NK-92 (cell line): ENCODE results near the gene MAMDC2.
A peak's percentile ranks its signal among the peaks of the same experiment; 100 is the strongest.

Experiments used
- DNase-seq: peaks from one replicate; lab custom pipeline; 2025; ENCODE audit not compliant: unreplicated experiment; lab: John Stamatoyannopoulos, UW

The MAMDC2 gene

DNA sequence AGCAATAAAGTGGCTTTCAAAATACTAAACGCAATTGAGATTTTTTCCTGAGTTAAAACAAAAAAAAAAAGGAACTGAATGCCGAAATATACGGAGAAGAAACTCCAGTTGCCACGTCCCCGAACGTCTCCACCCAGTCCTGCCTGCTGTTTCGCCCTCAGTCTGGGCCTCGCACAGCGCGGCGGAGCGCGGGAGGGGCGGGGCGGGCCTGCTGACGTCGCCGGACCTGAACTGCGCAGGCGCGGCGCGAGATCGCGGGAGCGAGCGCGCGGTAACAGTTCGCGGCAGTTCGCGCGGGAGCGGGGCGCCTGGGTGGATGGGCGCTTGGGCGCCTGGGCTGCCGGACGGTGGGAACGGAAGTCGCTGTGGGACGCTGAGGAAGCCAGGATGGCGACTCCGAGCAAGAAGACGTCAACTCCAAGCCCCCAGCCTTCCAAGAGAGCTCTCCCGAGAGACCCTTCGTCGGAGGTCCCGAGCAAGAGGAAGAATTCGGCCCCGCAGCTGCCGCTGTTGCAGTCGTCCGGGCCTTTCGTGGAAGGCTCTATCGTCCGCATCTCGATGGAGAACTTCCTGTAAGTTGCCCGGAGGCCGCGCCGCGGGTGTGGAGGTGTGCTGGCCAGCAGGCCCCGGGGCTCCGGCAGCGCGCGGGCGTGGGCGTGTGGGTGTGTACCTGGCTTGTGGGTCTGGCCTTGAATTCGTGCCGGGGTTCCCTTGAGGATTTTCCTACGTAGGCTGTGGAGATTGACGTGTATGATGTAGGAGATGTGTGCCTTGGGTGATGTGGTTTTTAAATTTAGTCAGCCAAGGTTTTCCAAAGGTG lies 215.3 kb downstream of the MAMDC2 start, which contains the start of gene SMC5:
Gene SMC5 (plus strand): TSS at position 287 of the 820 bp plus-strand sequence. CDS start 101 bp downstream, at position 388.
- peak; percentile 2 for DNase-seq

DNA sequence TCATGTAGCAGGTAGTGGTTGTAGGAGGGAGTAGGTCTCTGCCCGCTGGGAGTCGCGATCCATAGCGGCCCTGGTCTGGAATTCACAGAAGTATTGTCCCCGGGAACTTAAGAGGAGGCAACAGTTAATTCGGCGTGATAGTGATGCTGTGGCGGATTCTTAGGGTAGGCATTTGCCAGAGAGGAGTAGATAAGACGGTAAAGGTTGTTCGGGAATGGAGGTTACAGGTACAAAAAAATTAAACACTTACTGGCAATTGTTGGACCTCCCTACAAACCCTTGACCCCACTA lies 215.8 kb downstream of the MAMDC2 start:
- DNase-seq = no peak

DNA sequence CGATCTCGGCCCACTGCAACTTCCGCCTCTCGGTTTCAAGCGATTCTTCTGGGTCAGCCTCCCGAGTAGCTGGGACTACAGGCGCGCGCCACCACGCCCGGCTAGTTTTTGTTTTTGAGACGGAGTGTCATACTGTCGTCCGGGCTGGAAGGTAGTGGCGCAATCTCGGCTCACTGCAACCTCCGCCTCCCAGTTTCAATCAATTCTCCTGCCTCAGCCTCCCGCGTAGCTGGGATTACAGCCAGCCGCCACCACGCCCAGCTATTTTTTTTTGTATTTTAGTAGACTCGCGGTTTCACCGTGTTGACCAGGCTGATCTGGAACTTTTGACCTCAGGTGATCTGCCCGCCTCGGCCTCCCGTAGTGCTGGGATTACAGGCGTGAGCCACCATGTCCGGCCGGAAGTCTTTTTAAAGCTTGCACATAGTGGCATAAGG lies 216.4 kb downstream of the MAMDC2 start:
- DNase-seq = no peak

DNA sequence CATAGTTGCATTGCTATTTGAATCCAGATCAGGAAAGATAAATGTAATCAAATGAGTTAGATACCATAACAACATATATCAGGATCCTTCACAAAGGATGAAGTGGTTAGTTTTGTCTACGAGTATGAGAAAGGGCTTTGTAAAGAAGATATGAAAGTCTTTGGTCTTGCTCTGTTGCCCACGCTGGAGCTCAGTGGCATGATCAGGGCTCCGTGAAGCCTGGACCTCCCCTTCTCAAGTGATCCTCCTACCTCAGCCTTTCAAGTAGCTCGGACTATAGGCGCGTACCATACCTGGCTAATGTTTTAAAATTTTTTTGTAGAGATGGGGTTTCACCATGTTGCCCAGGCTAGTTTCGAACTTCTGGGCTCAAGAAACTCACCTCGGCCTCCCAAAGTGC lies 217.0 kb downstream of the MAMDC2 start:
- no peak for DNase-seq

DNA sequence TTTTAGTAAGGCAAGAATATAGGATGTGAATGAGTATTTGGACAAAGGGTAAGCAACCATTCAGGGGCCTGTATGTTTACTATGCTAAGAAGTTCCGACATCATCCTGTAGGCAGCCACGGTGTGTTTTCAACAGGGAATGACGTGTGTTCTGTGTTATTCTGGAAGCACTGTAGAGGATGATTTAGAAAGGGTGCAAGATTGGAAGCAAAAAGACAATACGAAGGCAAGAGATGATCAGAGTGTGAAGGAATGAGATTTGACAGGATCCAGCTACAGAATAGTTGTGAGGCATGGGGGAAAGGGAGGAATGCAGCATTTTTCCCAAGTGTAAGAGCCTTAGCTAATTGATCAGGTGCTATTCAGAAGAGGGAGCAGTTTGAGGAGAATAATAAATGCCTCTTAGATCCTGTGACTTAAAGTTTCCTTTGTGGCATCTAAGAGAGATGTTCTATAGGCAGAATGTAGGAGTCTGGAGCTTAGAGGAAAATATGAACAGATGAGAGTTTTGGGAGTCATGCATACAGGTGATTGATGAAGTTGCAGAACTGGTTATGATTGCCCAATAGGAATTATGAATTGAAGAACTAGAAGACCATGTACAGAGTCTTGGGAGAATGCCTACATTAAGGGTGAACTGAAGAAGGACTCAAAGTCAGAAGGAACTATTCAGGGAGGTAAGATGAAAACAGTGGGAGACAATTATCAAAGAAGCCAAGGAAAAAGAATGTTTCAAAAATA lies 217.7 kb downstream of the MAMDC2 start:
- no peak for DNase-seq

DNA sequence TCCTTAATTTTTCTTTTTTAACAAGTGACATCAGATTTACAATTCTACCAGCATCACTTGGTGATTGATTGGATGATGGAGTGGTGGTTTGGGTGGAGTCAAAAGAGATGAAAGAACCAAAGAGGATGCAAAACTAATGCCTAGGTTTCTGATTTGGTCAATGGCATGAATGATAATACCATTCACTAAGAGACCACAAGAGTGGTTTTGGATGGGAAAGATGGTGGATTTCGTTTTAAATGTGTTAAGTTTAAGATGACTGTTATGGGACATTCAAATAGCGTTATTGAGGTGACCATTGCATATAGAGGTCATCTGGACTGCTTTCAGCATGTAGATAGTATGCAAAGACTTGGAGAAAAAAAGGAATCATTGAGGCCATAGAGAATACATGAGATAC lies 218.7 kb downstream of the MAMDC2 start:
- DNase-seq = no peak

DNA sequence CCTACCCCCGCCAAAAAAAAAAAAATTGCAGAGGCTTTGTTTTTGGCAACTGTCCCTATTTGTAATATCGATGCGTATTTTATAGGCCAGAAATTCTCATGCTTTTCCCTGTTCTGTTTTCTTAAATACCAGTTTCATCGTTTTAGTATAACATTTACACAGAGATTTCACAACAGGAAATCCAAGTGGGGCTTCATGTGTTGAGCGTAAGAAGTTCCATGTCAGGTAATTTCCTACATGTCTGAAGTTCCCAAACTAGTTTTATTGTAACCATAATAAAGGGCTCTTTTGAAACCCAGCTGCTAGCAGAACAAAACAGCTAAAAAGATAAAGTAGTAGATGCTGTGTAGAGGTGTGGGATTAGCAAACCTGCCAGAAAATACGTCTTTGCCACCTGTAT lies 219.3 kb downstream of the MAMDC2 start:
- no peak for DNase-seq

DNA sequence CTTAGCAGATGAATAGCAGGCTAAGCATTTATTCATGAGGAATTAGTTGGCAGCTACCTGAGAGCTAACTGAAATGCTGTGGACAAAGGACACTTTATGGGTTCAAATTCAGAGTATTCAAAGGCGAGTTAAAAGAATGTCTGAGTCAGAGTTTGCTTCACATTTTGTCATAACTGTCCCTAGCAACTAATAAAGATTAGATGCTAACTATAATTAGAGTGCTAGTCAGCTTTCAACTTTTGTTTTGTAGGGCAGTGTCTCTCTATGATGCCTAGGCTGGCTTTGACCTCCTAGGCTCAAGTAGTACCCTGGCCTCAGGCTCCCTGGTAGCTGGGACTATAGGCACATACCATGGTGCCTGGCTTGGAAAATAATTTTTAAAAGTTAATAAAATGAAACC lies 219.8 kb downstream of the MAMDC2 start:
- no peak for DNase-seq
